A549 (cell line): ENCODE data around the gene HS3ST4.

Experiments
- CTCF ChIP-seq: fragments of >200 bp; sonication (Bioruptor Twin); formaldehyde crosslinking; IDR thresholded peaks from 3 replicates; pipeline ENCODE4 v1.5.1; 2016
- E2F6 ChIP-seq: IDR thresholded peaks from 2 replicates; pipeline ENCODE4 v1.6.1; 2012; ENCODE audit warnings: low read depth, borderline replicate concordance
- EP300 ChIP-seq, 2 experiments: fragments of >200 bp; sonication (Bioruptor Twin); formaldehyde crosslinking; IDR thresholded peaks; 2 replicates in 1 of 2; 3 replicates in 1 of 2; pipeline ENCODE4 v1.6.1; 2016 to 2017
- ESRRA ChIP-seq: fragments of 150-350 bp; IDR thresholded peaks from 2 replicates; pipeline ENCODE4 v1.6.1; 2014; ENCODE audit warnings: mild to moderate bottlenecking, low read length, borderline replicate concordance
- HMGXB4 ChIP-seq: fragments of 250-450 bp; sonication (Bioruptor Pico); IDR thresholded peaks from 2 replicates; pipeline ENCODE4 v1.5.0; 2021; ENCODE audit warnings: mild to moderate bottlenecking, moderate library complexity, borderline replicate concordance
- KDM5A ChIP-seq: fragments of 200-600 bp; sonication (generic); IDR thresholded peaks from 2 replicates; pipeline ENCODE4 v1.6.1; 2016; ENCODE audit warnings: antibody characterized with exemption, mild to moderate bottlenecking
- NFE2L2 ChIP-seq: fragments of 150-350 bp; conservative IDR thresholded peaks from 2 replicates; pipeline ENCODE4 v1.6.1; 2014; ENCODE audit warnings: low read length
- PHF8 ChIP-seq: fragments of 200-600 bp; sonication (generic); IDR thresholded peaks from 2 replicates; pipeline ENCODE4 v1.6.1; 2016; ENCODE audit warnings: low read depth, mild to moderate bottlenecking, antibody characterized with exemption, moderate library complexity, borderline replicate concordance
- POLR2A ChIP-seq: IDR thresholded peaks from 2 replicates; pipeline ENCODE4 v1.6.1; 2012; ENCODE audit warnings: mild to moderate bottlenecking, low read length
- TFCP2L1 ChIP-seq: fragments of 250-450 bp; sonication (Bioruptor Pico); IDR thresholded peaks from 2 replicates; pipeline ENCODE4 v1.5.0; 2021; ENCODE audit warnings: mild to moderate bottlenecking
- ZSCAN20 ChIP-seq: fragments of 250-450 bp; sonication (Bioruptor Pico); IDR thresholded peaks from 2 replicates; pipeline ENCODE4 v1.8.0; 2022; ENCODE audit warnings: mild to moderate bottlenecking, moderate library complexity

GRCh38 chr16:25734430-25735385 is 42.9 kb downstream of the HS3ST4 start:
- TF ChIP-seq CTCF, result no peak
- no peak for TF ChIP-seq POLR2A
- TF ChIP-seq ZSCAN20, result no peak
- no peak for TF ChIP-seq EP300 (IDR thresholded peaks at IDR 0.05)
- TF ChIP-seq PHF8, result no peak
- TF ChIP-seq TFCP2L1 (CRISPR knock-in tag), result no peak
- TF ChIP-seq KDM5A, result no peak
- TF ChIP-seq HMGXB4, result no peak
- no peak for TF ChIP-seq E2F6
- TF ChIP-seq NFE2L2, result no peak
- no peak for TF ChIP-seq ESRRA
